Neural progenitor cell (in vitro differentiated cells): ENCODE measurements around the gene DYNC1LI1. TPM values are rescaled to one million over a fixed set of nuclear protein-coding genes. Genes with fewer than 3 reads are reported as not detected.

ENCODE experiments used
- DNase-seq: peaks from one replicate; pipeline ENCODE4 v3.0.0-alpha.2; 2016; ENCODE audit warnings: low spot score
- H2AFZ ChIP-seq: fragments of 200-600 bp; sonication (generic); replicated peaks from 2 replicates; pipeline ENCODE4 v1.6.1; 2016; ENCODE audit warnings: antibody characterized with exemption
- H3F3A ChIP-seq: fragments of 200-600 bp; sonication (generic); 2 replicates; pipeline ENCODE4 v1.6.1; 2016; ENCODE audit warnings: antibody characterized with exemption, low read depth
- H3K27ac ChIP-seq: fragments of 200-600 bp; sonication (generic); 2 replicates; pipeline ENCODE4 v1.5.1; 2016; ENCODE audit warnings: mild to moderate bottlenecking
- H3K27me3 ChIP-seq: fragments of 200-600 bp; sonication (generic); 2 replicates; pipeline ENCODE4 v1.6.1; 2016; ENCODE audit warnings: mild to moderate bottlenecking, moderate library complexity
- H3K36me3 ChIP-seq: fragments of 200-600 bp; sonication (generic); 2 replicates; pipeline ENCODE4 v1.5.1; 2016
- H3K4me1 ChIP-seq: fragments of 200-600 bp; sonication (generic); 2 replicates; pipeline ENCODE4 v1.6.1; 2016; ENCODE audit warnings: mixed run types
- H3K4me2 ChIP-seq: fragments of 200-600 bp; sonication (generic); 2 replicates; pipeline ENCODE4 v1.6.1; 2016
- H3K4me3 ChIP-seq: fragments of 200-600 bp; sonication (generic); 2 replicates; pipeline ENCODE4 v1.5.1; 2016
- H3K79me2 ChIP-seq: fragments of 200-600 bp; sonication (generic); 2 replicates; pipeline ENCODE4 v1.6.1; 2016; ENCODE audit warnings: low read depth
- H3K9ac ChIP-seq: fragments of 200-600 bp; sonication (generic); 2 replicates; pipeline ENCODE4 v1.6.1; 2016
- H3K9me3 ChIP-seq: fragments of 200-600 bp; sonication (generic); 2 replicates; pipeline ENCODE4 v1.5.1; 2016; ENCODE audit warnings: low read depth
- H4K20me1 ChIP-seq: fragments of 200-600 bp; sonication (generic); 2 replicates; pipeline ENCODE4 v1.6.1; 2016; ENCODE audit warnings: low read depth
- H3K27ac Mint-ChIP-seq: 3 replicates; pipeline ENCODE4 v1.8.0; 2021; ENCODE audit warnings: mixed read lengths
- H3K27me3 Mint-ChIP-seq: 2 replicates; pipeline ENCODE4 v1.8.0; 2022; ENCODE audit warnings: low read depth, mild to moderate bottlenecking, inconsistent platforms, moderate library complexity, mixed read lengths; ENCODE audit not compliant: insufficient read depth
- H3K36me3 Mint-ChIP-seq: 3 replicates; pipeline ENCODE4 v1.8.0; 2021; ENCODE audit warnings: mixed read lengths
- H3K4me1 Mint-ChIP-seq: 3 replicates; pipeline ENCODE4 v1.8.0; 2021; ENCODE audit warnings: mixed read lengths
- H3K4me3 Mint-ChIP-seq: 3 replicates; pipeline ENCODE4 v1.8.0; 2021; ENCODE audit warnings: mild to moderate bottlenecking, moderate library complexity, mixed read lengths
- H3K9me3 Mint-ChIP-seq: 3 replicates; pipeline ENCODE4 v1.8.0; 2020; ENCODE audit warnings: mixed read lengths
- EZH2 ChIP-seq: fragments of 200-600 bp; sonication (generic); IDR thresholded peaks from 2 replicates; pipeline ENCODE4 v1.6.1; 2017; ENCODE audit warnings: antibody characterized with exemption, mild to moderate bottlenecking, moderate library complexity
- EZH2phosphoT487 ChIP-seq: fragments of 200-600 bp; sonication (generic); IDR thresholded peaks from 2 replicates; pipeline ENCODE4 v1.6.1; 2017; ENCODE audit warnings: antibody characterized with exemption
- total RNA-seq: library from RNA; depleted of rRNA; stranded (reverse); fragments of >200 nt; gene quantifications from 2 replicates; pipeline ENCODE4 v1.2.3, GENCODE V29; 2015; ENCODE audit warnings: low replicate concordance
- TF ChIP-seq, protein P1 (sequence below): fragments of 200-600 bp; sonication (generic); IDR thresholded peaks from 2 replicates; pipeline ENCODE4 v1.5.1; 2017; ENCODE audit warnings: antibody characterized with exemption, mild to moderate bottlenecking

DYNC1LI1 gene
- total RNA-seq, 1 donor from 2014 or later, result 103 TPM

- Histone ChIP-seq H4K20me1 (peaks cover 26% of the 10 kb centered on the region), H2AFZ (no peak overlapping the region), H3K9ac (peak overlapping the region; percentile 80), H3K27ac (no peak overlapping the region), H3K79me2 (peaks cover 48% of the 10 kb centered on the region), H3K4me3 (peak overlapping the region; percentile 97), H3K36me3 (no peaks in the 10 kb centered on the region), H3K4me2 (peak overlapping the region; percentile 77), H3K27me3 (no peaks in the 10 kb centered on the region), H3K9me3 (no peaks in the 10 kb centered on the region), H3K4me1 (peaks cover 10% of the 10 kb centered on the region), H3F3A (peaks cover 21% of the 10 kb centered on the region)
- no peak for DNase-seq
- Mint-ChIP-seq H3K4me3 (peak overlapping the region; percentile 99), H3K36me3 (peaks cover 8% of the 10 kb centered on the region), H3K4me1 (peaks cover 11% of the 10 kb centered on the region), H3K27me3 (peaks cover 5% of the 10 kb centered on the region), H3K9me3 (peaks cover 3% of the 10 kb centered on the region), H3K27ac (no peak overlapping the region)
- TF ChIP-seq EZH2 (no peak), EZH2phosphoT487 (no peak)
- TF ChIP-seq, protein P1, sequence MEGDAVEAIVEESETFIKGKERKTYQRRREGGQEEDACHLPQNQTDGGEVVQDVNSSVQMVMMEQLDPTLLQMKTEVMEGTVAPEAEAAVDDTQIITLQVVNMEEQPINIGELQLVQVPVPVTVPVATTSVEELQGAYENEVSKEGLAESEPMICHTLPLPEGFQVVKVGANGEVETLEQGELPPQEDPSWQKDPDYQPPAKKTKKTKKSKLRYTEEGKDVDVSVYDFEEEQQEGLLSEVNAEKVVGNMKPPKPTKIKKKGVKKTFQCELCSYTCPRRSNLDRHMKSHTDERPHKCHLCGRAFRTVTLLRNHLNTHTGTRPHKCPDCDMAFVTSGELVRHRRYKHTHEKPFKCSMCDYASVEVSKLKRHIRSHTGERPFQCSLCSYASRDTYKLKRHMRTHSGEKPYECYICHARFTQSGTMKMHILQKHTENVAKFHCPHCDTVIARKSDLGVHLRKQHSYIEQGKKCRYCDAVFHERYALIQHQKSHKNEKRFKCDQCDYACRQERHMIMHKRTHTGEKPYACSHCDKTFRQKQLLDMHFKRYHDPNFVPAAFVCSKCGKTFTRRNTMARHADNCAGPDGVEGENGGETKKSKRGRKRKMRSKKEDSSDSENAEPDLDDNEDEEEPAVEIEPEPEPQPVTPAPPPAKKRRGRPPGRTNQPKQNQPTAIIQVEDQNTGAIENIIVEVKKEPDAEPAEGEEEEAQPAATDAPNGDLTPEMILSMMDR, result no peak
Measured at GRCh38 chr3:32500880-32501782, 69.5 kb downstream of the DYNC1LI1 start.

GRCh38 chr3:32500231-32500630, 70.4 kb downstream of the DYNC1LI1 start:
- H4K20me1 ChIP-seq, result peaks cover 29% of the 10 kb centered on the region
- peaks cover 3% of the 10 kb centered on the region for H3K9me3 Mint-ChIP-seq

GRCh38 chr3:32499585-32499984, 71.1 kb downstream of the DYNC1LI1 start:
- no peaks in the 10 kb centered on the region for H3K27me3 ChIP-seq
- peaks cover 5% of the 10 kb centered on the region for H3K27me3 Mint-ChIP-seq
- peaks cover 10% of the 10 kb centered on the region for H3K4me1 ChIP-seq
- H3K9me3 Mint-ChIP-seq, result peaks cover 3% of the 10 kb centered on the region
- TF ChIP-seq EZH2, result no peak
- TF ChIP-seq, protein P1, result no peak
- no peak for TF ChIP-seq EZH2phosphoT487
- no peaks in the 10 kb centered on the region for H3K36me3 ChIP-seq
- peaks cover 8% of the 10 kb centered on the region for H3K36me3 Mint-ChIP-seq
- peaks cover 32% of the 10 kb centered on the region for H4K20me1 ChIP-seq
- no peak overlapping the region for H3K4me2 ChIP-seq
- H3K27ac Mint-ChIP-seq, result no peak overlapping the region
- peak overlapping the region; percentile 1 for H3K9ac ChIP-seq
- no peak overlapping the region for H3K27ac ChIP-seq
- peaks cover 61% of the 10 kb centered on the region for H3K79me2 ChIP-seq
- H3F3A ChIP-seq, result peaks cover 21% of the 10 kb centered on the region
- no peak overlapping the region for H2AFZ ChIP-seq
- H3K4me1 Mint-ChIP-seq, result peaks cover 11% of the 10 kb centered on the region
- DNase-seq, result no peak
- H3K4me3 Mint-ChIP-seq, result no peak overlapping the region
- no peaks in the 10 kb centered on the region for H3K9me3 ChIP-seq
- no peak overlapping the region for H3K4me3 ChIP-seq

More at GRCh38 chr3:32500231-32500630, 70.4 kb downstream of the DYNC1LI1 start:
- Histone ChIP-seq H2AFZ (no peak overlapping the region), H3K9ac (peak overlapping the region; percentile 1), H3K4me1 (peaks cover 10% of the 10 kb centered on the region), H3K9me3 (no peaks in the 10 kb centered on the region), H3K27me3 (no peaks in the 10 kb centered on the region), H3K4me2 (no peak overlapping the region), H3F3A (peaks cover 21% of the 10 kb centered on the region), H3K4me3 (no peak overlapping the region), H3K27ac (no peak overlapping the region), H3K79me2 (peaks cover 55% of the 10 kb centered on the region), H3K36me3 (no peaks in the 10 kb centered on the region)
- Mint-ChIP-seq H3K36me3 (peaks cover 8% of the 10 kb centered on the region), H3K4me3 (no peak overlapping the region), H3K27ac (no peak overlapping the region), H3K27me3 (peaks cover 5% of the 10 kb centered on the region), H3K4me1 (peaks cover 11% of the 10 kb centered on the region)
- TF ChIP-seq EZH2 (no peak), EZH2phosphoT487 (no peak)
- TF ChIP-seq, protein P1, result no peak
- no peak for DNase-seq
